ENCODE results near the gene TK2.

The TK2 gene

DNA sequence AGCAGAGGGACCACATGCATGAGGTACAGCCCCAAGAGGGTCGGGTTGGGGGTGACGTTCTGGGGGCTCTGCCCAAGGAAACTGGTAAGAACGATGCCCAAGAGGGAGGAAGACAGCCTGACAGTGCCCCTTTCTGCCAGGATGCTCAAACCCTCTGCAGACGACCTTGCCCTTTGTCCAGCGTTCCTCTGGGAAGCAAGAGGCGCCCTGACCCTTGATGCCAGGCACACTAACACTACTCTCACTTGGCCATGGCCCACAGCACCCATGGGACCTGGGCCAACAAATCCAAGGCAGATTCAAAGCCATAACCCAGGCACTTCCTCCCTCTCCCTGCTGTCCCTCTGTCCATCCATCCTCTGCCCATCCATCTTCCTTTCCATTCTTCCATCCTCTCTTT, 20.4 kb downstream of the TK2 start:
- Histone ChIP-seq H3K9me3 (ENCODE audit: insufficient read depth, low read length) (no peaks in the 10 kb centered on the region), H3K79me2 (ENCODE audit: insufficient read depth, low read length) (no peaks in the 10 kb centered on the region), H3K4me3 (ENCODE audit: insufficient read depth, low read length, poor library complexity, severe bottlenecking) (no peak overlapping the region), H3K9ac (ENCODE audit: low read length) (no peak overlapping the region), H3K27ac (ENCODE audit: low read depth, low read length) (no peak overlapping the region), H3K36me3 (ENCODE audit: low read length) (no peaks in the 10 kb centered on the region), H3K4me2 (ENCODE audit: low read depth, low read length, poor library complexity, severe bottlenecking) (no peak overlapping the region), H3F3A (ENCODE audit: insufficient read depth) (peaks cover 2% of the 10 kb centered on the region; the same call in 1 of the 2 replicates), H2AFZ (ENCODE audit: low read depth, low read length, severe bottlenecking) (no peak overlapping the region), H3K9me2 (replicated peaks; ENCODE audit: insufficient read depth, low read length) (no peaks in the 10 kb centered on the region), H4K20me1 (ENCODE audit: low read depth, low read length) (no peaks in the 10 kb centered on the region), H3K27me3 (ENCODE audit: low read length) (no peaks in the 10 kb centered on the region)
- TF ChIP-seq EZH2phosphoT487 (conservative IDR thresholded peaks at IDR 0.05; ENCODE audit: low read length): no peak
- TF ChIP-seq, protein P1, sequence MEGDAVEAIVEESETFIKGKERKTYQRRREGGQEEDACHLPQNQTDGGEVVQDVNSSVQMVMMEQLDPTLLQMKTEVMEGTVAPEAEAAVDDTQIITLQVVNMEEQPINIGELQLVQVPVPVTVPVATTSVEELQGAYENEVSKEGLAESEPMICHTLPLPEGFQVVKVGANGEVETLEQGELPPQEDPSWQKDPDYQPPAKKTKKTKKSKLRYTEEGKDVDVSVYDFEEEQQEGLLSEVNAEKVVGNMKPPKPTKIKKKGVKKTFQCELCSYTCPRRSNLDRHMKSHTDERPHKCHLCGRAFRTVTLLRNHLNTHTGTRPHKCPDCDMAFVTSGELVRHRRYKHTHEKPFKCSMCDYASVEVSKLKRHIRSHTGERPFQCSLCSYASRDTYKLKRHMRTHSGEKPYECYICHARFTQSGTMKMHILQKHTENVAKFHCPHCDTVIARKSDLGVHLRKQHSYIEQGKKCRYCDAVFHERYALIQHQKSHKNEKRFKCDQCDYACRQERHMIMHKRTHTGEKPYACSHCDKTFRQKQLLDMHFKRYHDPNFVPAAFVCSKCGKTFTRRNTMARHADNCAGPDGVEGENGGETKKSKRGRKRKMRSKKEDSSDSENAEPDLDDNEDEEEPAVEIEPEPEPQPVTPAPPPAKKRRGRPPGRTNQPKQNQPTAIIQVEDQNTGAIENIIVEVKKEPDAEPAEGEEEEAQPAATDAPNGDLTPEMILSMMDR (IDR thresholded peaks at IDR 0.05; ENCODE audit: insufficient read depth, low read length, poor library complexity, severe bottlenecking): no peak

DNA sequence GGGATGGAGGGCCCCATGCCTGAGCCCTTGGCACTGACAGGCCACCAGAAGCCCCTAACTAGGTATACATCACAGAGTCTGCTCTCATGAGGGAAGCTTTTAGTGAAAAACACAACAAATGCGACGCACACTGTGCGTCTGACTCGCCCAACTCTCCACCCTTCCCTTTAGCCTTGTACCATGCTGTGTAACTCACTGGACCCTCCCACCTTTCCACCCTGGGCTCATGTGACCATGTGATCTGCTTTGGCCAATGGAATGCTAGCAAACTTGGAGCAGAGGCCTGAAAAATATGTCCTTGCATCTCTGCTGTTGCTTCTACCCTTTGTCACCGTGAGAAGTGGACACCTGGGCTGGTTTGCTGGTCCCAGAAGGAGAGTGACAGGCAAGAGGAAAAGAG, 21.6 kb downstream of the TK2 start:
- Histone ChIP-seq H3K79me2 (ENCODE audit: insufficient read depth, low read length) (no peaks in the 10 kb centered on the region), H3K9me3 (ENCODE audit: insufficient read depth, low read length) (no peaks in the 10 kb centered on the region), H3K4me3 (ENCODE audit: insufficient read depth, low read length, poor library complexity, severe bottlenecking) (no peak overlapping the region), H3K9me2 (replicated peaks; ENCODE audit: insufficient read depth, low read length) (no peaks in the 10 kb centered on the region), H3K36me3 (ENCODE audit: low read length) (no peaks in the 10 kb centered on the region), H3K4me2 (ENCODE audit: low read depth, low read length, poor library complexity, severe bottlenecking) (no peak overlapping the region), H3K27me3 (ENCODE audit: low read length) (no peaks in the 10 kb centered on the region), H4K20me1 (ENCODE audit: low read depth, low read length) (no peaks in the 10 kb centered on the region), H2AFZ (ENCODE audit: low read depth, low read length, severe bottlenecking) (no peak overlapping the region), H3F3A (ENCODE audit: insufficient read depth) (peaks cover 11% of the 10 kb centered on the region), H3K27ac (ENCODE audit: low read depth, low read length) (no peak overlapping the region), H3K9ac (ENCODE audit: low read length) (no peak overlapping the region)
- TF ChIP-seq EZH2phosphoT487 (conservative IDR thresholded peaks at IDR 0.05; ENCODE audit: low read length): no peak
- TF ChIP-seq, protein P1 (IDR thresholded peaks at IDR 0.05; ENCODE audit: insufficient read depth, low read length, poor library complexity, severe bottlenecking): no peak

DNA sequence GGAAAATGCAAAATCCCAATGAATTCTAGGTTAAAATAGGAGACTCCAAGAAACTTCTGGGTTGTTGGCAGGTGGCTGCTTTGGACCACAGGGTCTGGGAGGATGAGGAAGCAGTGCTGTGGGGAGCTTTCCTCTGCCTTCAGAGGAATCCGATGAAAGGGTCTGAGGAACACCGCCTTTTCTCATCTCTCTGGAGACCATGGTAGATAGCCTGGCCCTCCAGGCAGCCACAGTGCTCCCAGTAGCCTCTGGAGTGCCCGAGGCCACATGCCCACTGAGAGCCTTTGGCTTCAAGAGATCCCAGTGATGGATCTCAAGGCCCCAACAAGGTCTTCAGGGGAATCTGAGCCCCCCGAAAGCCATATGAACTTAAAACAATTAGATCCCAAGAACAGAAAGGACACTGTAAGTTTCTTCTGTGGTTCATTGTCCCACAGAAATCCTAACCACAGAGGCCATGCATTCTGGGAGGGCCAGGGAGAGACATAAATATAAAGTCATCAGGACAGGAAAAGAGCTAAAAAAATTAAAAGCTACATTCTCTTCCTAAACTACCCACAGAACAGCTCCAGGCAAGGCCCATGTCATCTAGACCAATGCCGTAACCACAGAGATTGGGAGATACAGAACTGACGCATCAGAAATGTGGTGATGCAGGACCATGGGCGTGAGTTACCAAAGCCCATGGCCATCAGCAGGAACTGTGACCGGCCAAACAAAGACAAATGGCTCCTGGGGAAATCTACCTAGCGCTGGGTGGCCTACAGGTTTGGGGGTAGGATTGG, 24.3 kb downstream of the TK2 start:
- H3K4me2 ChIP-seq (ENCODE audit: low read depth, low read length, poor library complexity, severe bottlenecking): peak overlapping the region; percentile 66

More for the DNA sequence above, 24.3 kb downstream of the TK2 start:
- H3K9me3 ChIP-seq (ENCODE audit: insufficient read depth, low read length): no peaks in the 10 kb centered on the region
- H3K27me3 ChIP-seq (ENCODE audit: low read length): no peaks in the 10 kb centered on the region
- H3K9ac ChIP-seq (ENCODE audit: low read length): no peak overlapping the region
- peaks cover 11% of the 10 kb centered on the region for H3F3A ChIP-seq (ENCODE audit: insufficient read depth)
- no peaks in the 10 kb centered on the region for H3K79me2 ChIP-seq (ENCODE audit: insufficient read depth, low read length)
- no peaks in the 10 kb centered on the region for H3K9me2 ChIP-seq (replicated peaks; ENCODE audit: insufficient read depth, low read length)
- 0 out of 2 replicates have a peak overlapping the region, but pooled peaks have one; percentile 90 for H3K27ac ChIP-seq (ENCODE audit: low read depth, low read length)
- H3K36me3 ChIP-seq (ENCODE audit: low read length): no peaks in the 10 kb centered on the region
- TF ChIP-seq, protein P1 (IDR thresholded peaks at IDR 0.05; ENCODE audit: insufficient read depth, low read length, poor library complexity, severe bottlenecking): no peak
- no peak for TF ChIP-seq EZH2phosphoT487 (conservative IDR thresholded peaks at IDR 0.05; ENCODE audit: low read length)
- H2AFZ ChIP-seq (ENCODE audit: low read depth, low read length, severe bottlenecking): no peak overlapping the region
- no peaks in the 10 kb centered on the region for H4K20me1 ChIP-seq (ENCODE audit: low read depth, low read length)
- H3K4me3 ChIP-seq (ENCODE audit: insufficient read depth, low read length, poor library complexity, severe bottlenecking): no peak overlapping the region
